Endothelial cell of umbilical vein (primary cell): ENCODE measurements around the gene GPR139. TPM values are rescaled to one million over a fixed set of nuclear protein-coding genes. Genes with fewer than 3 reads are reported as not detected.

Experiments
- BruUV-seq: library from RNA; stranded (reverse); fragments of 400-500 nt; replicated peaks from 2 replicates; lab custom pipeline; 2021; lab: Mats Ljungman, UMichigan
- CTCF ChIA-PET: fragments of 300-600, 350-600 bp; sonication (Branson Sonifier 250); formaldehyde crosslinking; loops from one replicate; lab custom pipeline; 2021; ENCODE audit warnings: antibody characterized with exemption, inconsistent platforms; lab: Charles Lee
- POLR2A ChIA-PET: fragments of 300-600, 350-600 bp; sonication (Branson Sonifier 250); formaldehyde crosslinking; loops from one replicate; lab custom pipeline; 2021; ENCODE audit warnings: antibody characterized with exemption, inconsistent platforms; lab: Charles Lee
- DNase-seq: peaks from one replicate; pipeline ENCODE4 v3.0.0-alpha.2; 2011; ENCODE audit warnings: low read depth, low spot score
- FAIRE-seq: peaks from 2 replicates; lab custom pipeline; 2011; peaks lifted over from hg19 to GRCh38; lab: Jason Lieb, UNC
- H2AFZ ChIP-seq: 2 replicates; pipeline ENCODE4 v1.6.0; 2012; ENCODE audit warnings: low read depth, low read length, control low read depth, inconsistent platforms
- H3K27ac ChIP-seq: 2 replicates; pipeline ENCODE4 v1.5.1; 2011; ENCODE audit warnings: low read depth, mild to moderate bottlenecking, control low read depth, low read length, moderate library complexity; ENCODE audit not compliant: insufficient read depth
- H3K27me3 ChIP-seq, 2 experiments: 2 replicates each; pipeline versions ENCODE4 v1.6.0 to v1.6.1; 2011; ENCODE audit warnings: low read length in 2 of 2, mixed read lengths in 1 of 2; ENCODE audit not compliant: control insufficient read depth in 2 of 2, insufficient read depth in 2 of 2
- H3K36me3 ChIP-seq, 2 experiments: 2 replicates in 1 of 2; 3 replicates in 1 of 2; pipeline ENCODE4 v1.5.1; 2011; ENCODE audit warnings: low read length in 2 of 2, mild to moderate bottlenecking in 1 of 2, moderate library complexity in 1 of 2; ENCODE audit not compliant: control insufficient read depth in 2 of 2, insufficient read depth in 2 of 2; ENCODE audit errors: extremely low read depth in 1 of 2
- H3K4me1 ChIP-seq: 3 replicates; pipeline ENCODE4 v1.5.1; 2011; ENCODE audit warnings: mild to moderate bottlenecking, low read length; ENCODE audit not compliant: control insufficient read depth, insufficient read depth; ENCODE audit errors: extremely low read depth
- H3K4me2 ChIP-seq: 2 replicates; pipeline ENCODE4 v1.6.1; 2011; ENCODE audit warnings: low read length, control low read depth, mixed read lengths; ENCODE audit not compliant: insufficient read depth
- H3K4me3 ChIP-seq, 3 experiments: fragments of 200-600 bp in 1 of 3; sonication (generic), shearing (Covaris generic) in 1 of 3; replicated peaks in 1 of 3; 2 replicates each; pipeline ENCODE4 v1.5.1; 2011 to 2016; ENCODE audit warnings: control low read depth in 3 of 3, low read length in 3 of 3, mild to moderate bottlenecking in 2 of 3, inconsistent platforms in 1 of 3, low read depth in 1 of 3, moderate library complexity in 1 of 3; ENCODE audit not compliant: insufficient read depth in 1 of 3
- H3K79me2 ChIP-seq: 2 replicates; pipeline ENCODE4 v1.6.0; 2012; ENCODE audit warnings: low read length, inconsistent platforms; ENCODE audit not compliant: control insufficient read depth, insufficient read depth
- H3K9ac ChIP-seq: replicated peaks from 2 replicates; pipeline ENCODE3; 2011; ENCODE audit warnings: low read length, control low read depth; ENCODE audit not compliant: insufficient read depth; ENCODE audit errors: extremely low read depth
- H3K9me1 ChIP-seq: replicated peaks from 3 replicates; pipeline ENCODE4 v1.6.0; 2011; ENCODE audit warnings: mild to moderate bottlenecking, low read length; ENCODE audit not compliant: control insufficient read depth, insufficient read depth; ENCODE audit errors: extremely low read depth
- H3K9me3 ChIP-seq: replicated peaks from 2 replicates; pipeline ENCODE4 v1.5.1; 2012; ENCODE audit warnings: low read length, inconsistent platforms; ENCODE audit not compliant: control insufficient read depth, insufficient read depth
- H4K20me1 ChIP-seq: replicated peaks from 2 replicates; pipeline ENCODE3; 2011; ENCODE audit warnings: mild to moderate bottlenecking, low read length; ENCODE audit not compliant: control insufficient read depth, insufficient read depth; ENCODE audit errors: extremely low read depth
- CTCF ChIP-seq, 2 donors: IDR thresholded peaks; 1 replicate in 1 of 2; 2 replicates in 1 of 2; pipeline ENCODE4 v1.5.1; 2011; ENCODE audit warnings: low read length in 2 of 2, mild to moderate bottlenecking in 2 of 2, moderate library complexity in 2 of 2, control low read depth in 1 of 2, inconsistent platforms in 1 of 2, low read depth in 1 of 2; ENCODE audit not compliant: insufficient read depth in 1 of 2; ENCODE audit errors: extremely low read depth in 1 of 2
- EZH2 ChIP-seq: IDR thresholded peaks from 2 replicates; pipeline ENCODE4 v1.6.1; 2012; ENCODE audit warnings: borderline replicate concordance, low read depth, mild to moderate bottlenecking, moderate library complexity, low read length, inconsistent platforms; ENCODE audit not compliant: severe bottlenecking
- FOS ChIP-seq: IDR thresholded peaks from 2 replicates; pipeline ENCODE4 v1.6.1; 2011; ENCODE audit warnings: mild to moderate bottlenecking, low read length, moderate library complexity, borderline replicate concordance; ENCODE audit not compliant: insufficient read depth
- GATA2 ChIP-seq: IDR thresholded peaks from 2 replicates; pipeline ENCODE4 v1.7.0; 2011; ENCODE audit warnings: low read depth, mild to moderate bottlenecking, moderate library complexity, mixed read lengths, low read length; ENCODE audit not compliant: insufficient read length, insufficient read depth
- JUN ChIP-seq: IDR thresholded peaks from 2 replicates; pipeline ENCODE4 v1.6.1; 2011; ENCODE audit warnings: borderline replicate concordance, low read depth; ENCODE audit not compliant: insufficient read length, insufficient read depth
- MAX ChIP-seq: IDR thresholded peaks from 2 replicates; pipeline ENCODE4 v1.6.1; 2011; ENCODE audit not compliant: insufficient read depth, insufficient read length
- MYC ChIP-seq: IDR thresholded peaks from one replicate; pipeline ENCODE4 v1.6.1; 2011; ENCODE audit warnings: mild to moderate bottlenecking, low read depth, low read length
- POLR2A ChIP-seq: IDR thresholded peaks from 2 replicates; pipeline ENCODE4 v1.6.1; 2012; ENCODE audit warnings: low read depth, mild to moderate bottlenecking, control low read depth, low read length
- POLR2AphosphoS5 ChIP-seq: IDR thresholded peaks from 2 replicates; pipeline ENCODE4 v1.6.1; 2012; ENCODE audit warnings: low read depth, mild to moderate bottlenecking, control low read depth, low read length, moderate library complexity; ENCODE audit not compliant: insufficient read depth
- dilution Hi-C: fragments of 300-500 bp; cut with MboI; formaldehyde crosslinking; loops from one replicate; pipeline ENCODE4 v1.15.0; 2019; ENCODE audit warnings: low sequenced_read_pairs; ENCODE audit not compliant: extremely low pct_ligation_motif_present
- intact Hi-C: fragments of 100-400 bp; cut with micrococcal nuclease; formaldehyde crosslinking; loops from one replicate; pipeline ENCODE4 v1.10.0; 2022
- polyA plus RNA-seq, 4 experiments: library from polyadenylated mRNA; depleted of rRNA in 3 of 4; stranded (reverse) in 3 of 4; unstranded in 1 of 4; fragments of >200 nt; gene quantifications; 2 replicates each; pipeline versions ENCODE4 v1.2.1 to v1.2.3, GENCODE V29; 2011 to 2012; ENCODE audit warnings: missing spikeins in 1 of 4
- total RNA-seq: library from RNA; stranded (reverse); gene quantifications from 2 replicates; pipeline ENCODE4 v1.2.3, GENCODE V29; 2021

GPR139 gene
- total and polyA plus RNA-seq, 2 donors (not counting 3 experiments of a cell fraction or from before 2014, with no cell fraction given), result not detected

- FAIRE-seq (no peak), DNase-seq (no peak)
- Histone ChIP-seq H3K36me3 (no peaks in the 10 kb centered on the region), H3K4me2 (no peak overlapping the region), H2AFZ (no peak overlapping the region), H3K9me1 (no peaks in the 10 kb centered on the region), H3K4me1 (no peaks in the 10 kb centered on the region), H3K4me3 (no peak overlapping the region), H3K79me2 (no peaks in the 10 kb centered on the region), H3K27ac (no peak overlapping the region), H3K27me3 (no peaks in the 10 kb centered on the region), H3K9me3 (peaks cover 2% of the 10 kb centered on the region), H4K20me1 (no peaks in the 10 kb centered on the region), H3K9ac (no peak overlapping the region)
- dilution Hi-C loops, result no loop called here
- BruUV-seq, result no TSS peak
- CTCF ChIA-PET, result no interaction called here
- intact Hi-C loops, result no loop called here
- POLR2A ChIA-PET, result no interaction called here
- TF ChIP-seq MAX (no peak), CTCF (IDR thresholded peaks at IDR 0.05; ENCODE audit: extremely low read depth in 1 of 2, insufficient read depth in 1 of 2, low read depth in 1 of 2, low read length in 2 of 2) (no peak), POLR2A (no peak), GATA2 (no peak), POLR2AphosphoS5 (no peak), FOS (no peak), EZH2 (no peak), MYC (no peak), JUN (no peak)
These were observed 28.3 kb upstream of the GPR139 start for GRCh38 chr16:20102021-20102420.
